T-helper 22 cell (primary cell): ENCODE results near the gene C10orf143.

ENCODE experiments used
- DNase-seq: peaks from one replicate; pipeline ENCODE4 v3.0.0-alpha.2; 2020; ENCODE audit warnings: low read depth

C10orf143 gene

DNA sequence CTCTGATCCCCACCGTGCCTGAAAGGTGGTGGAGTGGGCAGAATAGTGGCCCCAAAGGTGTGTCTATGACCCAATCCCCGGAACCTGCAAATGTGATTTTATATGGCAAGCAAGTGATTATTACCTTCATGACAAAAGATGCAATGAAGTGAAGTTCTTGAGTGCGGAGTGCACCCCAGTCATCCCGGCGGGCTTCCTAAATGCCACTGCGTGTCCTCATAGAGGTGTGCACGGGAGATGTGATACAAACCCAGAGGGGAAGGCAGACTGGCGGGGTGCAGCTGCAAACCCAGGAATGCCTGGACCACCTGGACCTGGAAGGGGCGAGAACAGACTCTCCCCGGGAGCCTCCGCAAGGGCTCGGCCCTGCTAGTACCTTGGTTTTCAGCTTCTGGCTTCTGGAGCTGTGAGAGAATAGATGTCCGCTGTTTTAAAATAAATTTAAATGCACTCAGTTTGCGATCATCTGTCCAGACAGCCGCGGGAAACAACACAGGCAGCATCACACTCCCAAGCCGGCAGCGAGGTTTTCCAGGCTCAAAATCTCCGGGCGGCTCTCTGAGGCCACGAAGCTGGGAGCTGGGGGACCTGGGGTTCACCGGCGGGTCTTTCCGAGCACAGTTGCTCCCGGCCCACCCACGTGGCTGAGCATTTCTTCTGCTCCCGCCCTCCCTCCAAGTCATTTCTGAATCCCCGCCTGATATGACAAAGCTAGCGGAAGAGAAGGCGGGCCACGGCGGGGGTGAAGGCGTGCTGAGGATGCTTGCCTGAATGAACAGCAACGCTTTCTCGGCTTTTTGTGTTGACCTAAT, 96.2 kb downstream of the C10orf143 start:
- no peak for DNase-seq
